D721Med (cell line): ENCODE results near the gene TTC24.

Experiments
- DNase-seq: peaks from one replicate; pipeline ENCODE4 v3.0.0; 2011; ENCODE audit warnings: low spot score; ENCODE audit not compliant: insufficient read length
- FAIRE-seq: peaks from 2 replicates; lab custom pipeline; 2011; peaks lifted over from hg19 to GRCh38; lab: Jason Lieb, UNC
- TF ChIP-seq, protein P1 (sequence below): IDR thresholded peaks from 2 replicates; pipeline ENCODE4 v1.5.1; 2012; ENCODE audit warnings: mild to moderate bottlenecking, control low read depth; ENCODE audit not compliant: insufficient read depth; ENCODE audit errors: missing control alignments

TTC24 gene

GRCh38 chr1:156591432-156592157, 12.1 kb downstream of the TTC24 start, which contains the start of gene NAXE:
Gene NAXE, plus strand, starts transcription at chr1:156591776. Its CDS starts 29 bp downstream, at chr1:156591805.
- DNase-seq (peak; percentile 89), FAIRE-seq (no peak)
- TF ChIP-seq, protein P1, sequence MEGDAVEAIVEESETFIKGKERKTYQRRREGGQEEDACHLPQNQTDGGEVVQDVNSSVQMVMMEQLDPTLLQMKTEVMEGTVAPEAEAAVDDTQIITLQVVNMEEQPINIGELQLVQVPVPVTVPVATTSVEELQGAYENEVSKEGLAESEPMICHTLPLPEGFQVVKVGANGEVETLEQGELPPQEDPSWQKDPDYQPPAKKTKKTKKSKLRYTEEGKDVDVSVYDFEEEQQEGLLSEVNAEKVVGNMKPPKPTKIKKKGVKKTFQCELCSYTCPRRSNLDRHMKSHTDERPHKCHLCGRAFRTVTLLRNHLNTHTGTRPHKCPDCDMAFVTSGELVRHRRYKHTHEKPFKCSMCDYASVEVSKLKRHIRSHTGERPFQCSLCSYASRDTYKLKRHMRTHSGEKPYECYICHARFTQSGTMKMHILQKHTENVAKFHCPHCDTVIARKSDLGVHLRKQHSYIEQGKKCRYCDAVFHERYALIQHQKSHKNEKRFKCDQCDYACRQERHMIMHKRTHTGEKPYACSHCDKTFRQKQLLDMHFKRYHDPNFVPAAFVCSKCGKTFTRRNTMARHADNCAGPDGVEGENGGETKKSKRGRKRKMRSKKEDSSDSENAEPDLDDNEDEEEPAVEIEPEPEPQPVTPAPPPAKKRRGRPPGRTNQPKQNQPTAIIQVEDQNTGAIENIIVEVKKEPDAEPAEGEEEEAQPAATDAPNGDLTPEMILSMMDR: no peak

- TF ChIP-seq, protein P1: no peak
- no peak for DNase-seq
- FAIRE-seq: no peak
Observed at GRCh38 chr1:156592158-156592909, 12.8 kb downstream of the TTC24 start.

GRCh38 chr1:156592910-156593660, 13.6 kb downstream of the TTC24 start:
- FAIRE-seq: no peak
- no peak for DNase-seq
- TF ChIP-seq, protein P1: no peak

DNA sequence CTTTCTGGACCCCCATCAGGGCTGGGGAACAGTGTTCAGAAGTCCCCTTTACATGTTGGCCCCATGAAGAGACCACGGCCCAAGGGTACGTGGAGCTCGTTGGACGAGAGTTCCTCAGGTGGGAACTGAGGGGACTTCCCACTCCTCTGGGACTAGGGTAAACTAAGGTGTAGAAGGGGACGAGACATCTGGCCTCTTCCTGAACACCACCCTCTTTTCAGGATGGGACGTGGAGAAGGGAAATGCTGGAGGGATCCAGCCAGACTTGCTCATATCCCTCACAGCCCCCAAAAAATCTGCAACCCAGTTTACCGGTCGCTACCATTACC, 14.1 kb downstream of the TTC24 start:
- DNase-seq (no peak), FAIRE-seq (no peak)
- TF ChIP-seq, protein P1: no peak

DNA sequence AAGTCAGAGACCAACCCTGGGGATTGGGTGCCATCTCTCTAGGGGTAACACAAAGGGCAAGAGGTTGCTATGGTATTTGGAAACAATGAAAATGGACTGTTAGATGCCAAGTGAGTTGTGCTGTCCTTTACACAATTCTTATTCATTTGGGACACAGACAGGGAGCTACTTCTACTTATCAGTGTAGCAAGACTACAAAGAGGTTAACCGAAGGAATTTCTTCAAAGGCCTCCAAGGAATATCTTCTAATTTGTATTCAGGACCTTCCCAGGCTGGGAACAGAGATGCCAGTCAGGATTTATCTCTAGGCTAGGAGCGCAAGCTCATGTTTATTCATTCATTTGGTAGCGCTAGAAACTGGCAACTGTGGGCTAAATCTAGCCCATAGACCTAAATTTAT, 14.7 kb downstream of the TTC24 start:
- no peak for FAIRE-seq
- DNase-seq: no peak
- TF ChIP-seq, protein P1: no peak

GRCh38 chr1:156595016-156595415, 15.5 kb downstream of the TTC24 start:
- DNase-seq (no peak), FAIRE-seq (no peak)
- TF ChIP-seq, protein P1: no peak
